Neural cell (in vitro differentiated cells): ENCODE measurements around the gene SLC12A8. TPM values are rescaled to one million over a fixed set of nuclear protein-coding genes. Genes with fewer than 3 reads are reported as not detected.

Experiments used
- H2AFZ ChIP-seq: fragments of 200-600, 300-800 bp; sonication (generic), shearing (Covaris generic); 2 replicates; pipeline ENCODE4 v1.6.0; 2014; ENCODE audit warnings: low read depth, mild to moderate bottlenecking, antibody characterized with exemption, low read length, moderate library complexity
- H3F3A ChIP-seq: fragments of 200-600 bp; shearing (Covaris generic); 2 replicates; pipeline ENCODE4 v1.6.1; 2016; ENCODE audit warnings: mild to moderate bottlenecking, moderate library complexity, mixed read lengths, antibody characterized with exemption, low read length; ENCODE audit not compliant: insufficient read depth, poor library complexity, severe bottlenecking
- H3K27ac ChIP-seq: fragments of 200-600, 300-800 bp; sonication (generic), shearing (Covaris generic); 2 replicates; pipeline ENCODE4 v1.5.1; 2014; ENCODE audit warnings: mild to moderate bottlenecking, low read length, moderate library complexity
- H3K27me3 ChIP-seq: fragments of 300-800, 200-600 bp; sonication (generic), shearing (Covaris generic); 2 replicates; pipeline ENCODE4 v1.6.0; 2014; ENCODE audit warnings: mild to moderate bottlenecking, low read depth, low read length, moderate library complexity; ENCODE audit not compliant: insufficient read depth
- H3K36me3 ChIP-seq: fragments of 300-800, 200-600 bp; sonication (generic), shearing (Covaris generic); 2 replicates; pipeline ENCODE4 v1.5.1; 2014; ENCODE audit warnings: mild to moderate bottlenecking, antibody characterized with exemption, low read length, moderate library complexity; ENCODE audit not compliant: insufficient read depth
- H3K4me2 ChIP-seq: fragments of 300-800, 200-600 bp; sonication (generic), shearing (Covaris generic); 2 replicates; pipeline ENCODE4 v1.6.0; 2014; ENCODE audit warnings: mild to moderate bottlenecking, low read length
- H3K4me3 ChIP-seq: fragments of 300-800, 200-600 bp; sonication (generic), shearing (Covaris generic); 2 replicates; pipeline ENCODE4 v1.5.1; 2014; ENCODE audit warnings: mild to moderate bottlenecking, low read length, moderate library complexity
- H3K79me2 ChIP-seq: fragments of 200-600 bp; shearing (Covaris generic); replicated peaks from 2 replicates; pipeline ENCODE4 v1.6.0; 2014; ENCODE audit warnings: mild to moderate bottlenecking, low read length, moderate library complexity; ENCODE audit not compliant: insufficient read depth
- H3K9ac ChIP-seq: fragments of 300-800, 200-600 bp; sonication (generic), shearing (Covaris generic); 2 replicates; pipeline ENCODE4 v1.6.1; 2016; ENCODE audit warnings: mild to moderate bottlenecking, low read length, mixed read lengths
- H3K9me2 ChIP-seq: fragments of 200-600 bp; shearing (Covaris generic); 2 replicates; pipeline ENCODE4 v1.6.1; 2016; ENCODE audit warnings: mild to moderate bottlenecking, low read length, mixed read lengths; ENCODE audit not compliant: insufficient read depth
- H3K9me3 ChIP-seq: fragments of 200-600, 300-800 bp; sonication (generic), shearing (Covaris generic); 2 replicates; pipeline ENCODE4 v1.6.1; 2016; ENCODE audit warnings: mild to moderate bottlenecking, mixed run types, low read length, moderate library complexity, mixed read lengths
- H4K20me1 ChIP-seq: fragments of 200-600 bp; shearing (Covaris generic); 2 replicates; pipeline ENCODE4 v1.6.1; 2016; ENCODE audit warnings: mild to moderate bottlenecking, mixed run types; ENCODE audit not compliant: insufficient read depth
- EP300 ChIP-seq: fragments of 450-650 bp; conservative IDR thresholded peaks from 2 replicates; pipeline ENCODE4 v1.6.1; 2014; ENCODE audit warnings: antibody characterized with exemption, mild to moderate bottlenecking, moderate library complexity; ENCODE audit not compliant: poor library complexity, severe bottlenecking
- EZH2 ChIP-seq: fragments of 200-600, 300-800 bp; shearing (Covaris generic), sonication (generic); IDR thresholded peaks from 2 replicates; pipeline ENCODE4 v1.6.1; 2014; ENCODE audit warnings: antibody characterized with exemption, low read length, borderline replicate concordance, mild to moderate bottlenecking; ENCODE audit not compliant: insufficient read depth, poor library complexity, severe bottlenecking
- MXI1 ChIP-seq: fragments of 450-650 bp; conservative IDR thresholded peaks from 2 replicates; pipeline ENCODE4 v1.6.1; 2014; ENCODE audit warnings: antibody characterized with exemption, mild to moderate bottlenecking; ENCODE audit not compliant: poor library complexity, severe bottlenecking
- POLR2AphosphoS5 ChIP-seq: IDR thresholded peaks from 2 replicates; pipeline ENCODE4 v1.6.1; 2012
- RAD21 ChIP-seq: fragments of 450-650 bp; conservative IDR thresholded peaks from 2 replicates; pipeline ENCODE4 v1.6.1; 2014; ENCODE audit warnings: antibody characterized with exemption, mild to moderate bottlenecking, moderate library complexity
- REST ChIP-seq: IDR thresholded peaks from 2 replicates; pipeline ENCODE4 v1.6.1; 2012; ENCODE audit warnings: borderline replicate concordance
- SMC3 ChIP-seq: fragments of 450-650 bp; conservative IDR thresholded peaks from 2 replicates; pipeline ENCODE4 v1.6.1; 2014; ENCODE audit warnings: antibody characterized with exemption, mild to moderate bottlenecking, moderate library complexity; ENCODE audit not compliant: poor library complexity
- TAF1 ChIP-seq: IDR thresholded peaks from 2 replicates; pipeline ENCODE4 v1.6.1; 2012; ENCODE audit warnings: low read depth
- polyA plus RNA-seq: library from polyadenylated mRNA; depleted of rRNA; stranded (reverse); fragments of >200 nt; gene quantifications from 2 replicates; pipeline ENCODE4 v1.2.3, GENCODE V29; 2014
- TF ChIP-seq, protein P1 (sequence below): fragments of 450-650 bp; IDR thresholded peaks from 2 replicates; pipeline ENCODE4 v1.5.1; 2014; ENCODE audit warnings: antibody characterized with exemption, mild to moderate bottlenecking, moderate library complexity; ENCODE audit not compliant: poor library complexity, severe bottlenecking

The SLC12A8 gene
- polyA plus RNA-seq, 1 donor from 2014 or later, result 4.6 TPM

- Histone ChIP-seq H3K9ac (no peak overlapping the region), H2AFZ (no peak overlapping the region), H3K27me3 (no peaks in the 10 kb centered on the region), H3K27ac (no peak overlapping the region), H3F3A (no peaks in the 10 kb centered on the region), H3K9me3 (no peaks in the 10 kb centered on the region), H3K4me2 (no peak overlapping the region), H3K79me2 (no peaks in the 10 kb centered on the region), H3K36me3 (peaks cover 3% of the 10 kb centered on the region), H3K9me2 (no peaks in the 10 kb centered on the region), H4K20me1 (no peaks in the 10 kb centered on the region), H3K4me3 (no peak overlapping the region)
- TF ChIP-seq SMC3 (no peak), EP300 (no peak), RAD21 (no peak), MXI1 (no peak), EZH2 (no peak), TAF1 (no peak), REST (no peak)
These were observed 26.7 kb upstream of the SLC12A8 start for GRCh38 chr3:125239266-125239665.

DNA sequence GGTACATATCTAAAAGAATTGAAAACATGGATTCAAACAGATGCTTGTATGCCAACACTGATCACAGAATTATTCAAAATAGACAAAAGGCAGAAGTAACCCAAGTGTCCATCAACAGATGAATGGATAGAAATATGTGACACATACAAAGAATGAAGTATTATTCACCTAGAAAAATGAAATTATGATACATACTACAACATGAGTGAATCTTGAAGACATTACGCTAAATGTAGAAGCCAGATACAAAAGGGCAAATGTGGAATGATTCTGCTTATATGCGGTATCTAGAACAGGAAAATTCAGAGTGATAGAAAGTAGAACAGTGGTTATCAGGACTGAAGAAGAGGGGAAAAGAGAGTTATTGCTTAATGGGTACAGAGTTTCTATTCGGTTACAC, 26.2 kb upstream of the SLC12A8 start:
- H3K27ac ChIP-seq, result no peak overlapping the region
- no peaks in the 10 kb centered on the region for H3F3A ChIP-seq
- no peaks in the 10 kb centered on the region for H3K27me3 ChIP-seq
- H3K9ac ChIP-seq, result no peak overlapping the region
- H2AFZ ChIP-seq, result no peak overlapping the region
- TF ChIP-seq POLR2AphosphoS5 (no peak), SMC3 (no peak), RAD21 (no peak), EP300 (no peak), TAF1 (no peak), REST (no peak), EZH2 (no peak), MXI1 (no peak)
- TF ChIP-seq, protein P1, sequence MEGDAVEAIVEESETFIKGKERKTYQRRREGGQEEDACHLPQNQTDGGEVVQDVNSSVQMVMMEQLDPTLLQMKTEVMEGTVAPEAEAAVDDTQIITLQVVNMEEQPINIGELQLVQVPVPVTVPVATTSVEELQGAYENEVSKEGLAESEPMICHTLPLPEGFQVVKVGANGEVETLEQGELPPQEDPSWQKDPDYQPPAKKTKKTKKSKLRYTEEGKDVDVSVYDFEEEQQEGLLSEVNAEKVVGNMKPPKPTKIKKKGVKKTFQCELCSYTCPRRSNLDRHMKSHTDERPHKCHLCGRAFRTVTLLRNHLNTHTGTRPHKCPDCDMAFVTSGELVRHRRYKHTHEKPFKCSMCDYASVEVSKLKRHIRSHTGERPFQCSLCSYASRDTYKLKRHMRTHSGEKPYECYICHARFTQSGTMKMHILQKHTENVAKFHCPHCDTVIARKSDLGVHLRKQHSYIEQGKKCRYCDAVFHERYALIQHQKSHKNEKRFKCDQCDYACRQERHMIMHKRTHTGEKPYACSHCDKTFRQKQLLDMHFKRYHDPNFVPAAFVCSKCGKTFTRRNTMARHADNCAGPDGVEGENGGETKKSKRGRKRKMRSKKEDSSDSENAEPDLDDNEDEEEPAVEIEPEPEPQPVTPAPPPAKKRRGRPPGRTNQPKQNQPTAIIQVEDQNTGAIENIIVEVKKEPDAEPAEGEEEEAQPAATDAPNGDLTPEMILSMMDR, result no peak
- H3K36me3 ChIP-seq, result peaks cover 3% of the 10 kb centered on the region
- H3K9me2 ChIP-seq, result no peaks in the 10 kb centered on the region
- H3K4me3 ChIP-seq, result no peak overlapping the region
- H4K20me1 ChIP-seq, result no peaks in the 10 kb centered on the region
- no peak overlapping the region for H3K4me2 ChIP-seq
- H3K79me2 ChIP-seq, result no peaks in the 10 kb centered on the region
- H3K9me3 ChIP-seq, result no peaks in the 10 kb centered on the region
